Skin epidermis (tissue), 12 donors: ENCODE measurements around the gene SHROOM3.

ENCODE experiments used
- H3K27ac ChIP-seq, 21 experiments: fragments of 200-600 bp; sonication (generic) in 11 of 21; one replicate each; pipeline ENCODE4 v1.5.0; 2020; ENCODE audit warnings: mild to moderate bottlenecking in 3 of 21, inconsistent platforms in 2 of 21, moderate library complexity in 2 of 21
- H3K4me3 ChIP-seq, 7 experiments: fragments of 200-600 bp; sonication (generic) in 2 of 7; one replicate each; pipeline ENCODE4 v1.5.0; 2020; ENCODE audit warnings: inconsistent platforms in 2 of 7, mild to moderate bottlenecking in 2 of 7, moderate library complexity in 1 of 7

The SHROOM3 gene

GRCh38 chr4:76488888-76489685 lies 54.1 kb downstream of the SHROOM3 start:
- H3K27ac ChIP-seq: no peak overlapping the region
- no peak overlapping the region for H3K4me3 ChIP-seq

- no peak overlapping the region for H3K4me3 ChIP-seq
- no peak overlapping the region for H3K27ac ChIP-seq
These were observed 54.7 kb downstream of the SHROOM3 start for GRCh38 chr4:76489686-76490161.

- H3K4me3 ChIP-seq: no peak overlapping the region
- no peak overlapping the region for H3K27ac ChIP-seq
These were observed 57.0 kb downstream of the SHROOM3 start for GRCh38 chr4:76492055-76492454.

- Histone ChIP-seq H3K27ac (no peak overlapping the region), H3K4me3 (no peak overlapping the region)
These were observed 59.2 kb downstream of the SHROOM3 start for GRCh38 chr4:76494243-76494642.

GRCh38 chr4:76494871-76495590 lies 60.0 kb downstream of the SHROOM3 start:
- H3K4me3 ChIP-seq: no peak overlapping the region
- no peak overlapping the region for H3K27ac ChIP-seq

GRCh38 chr4:76498550-76498949 lies 63.5 kb downstream of the SHROOM3 start:
- H3K27ac ChIP-seq: no peak overlapping the region
- H3K4me3 ChIP-seq: no peak overlapping the region

- H3K4me3 ChIP-seq: no peak overlapping the region
- H3K27ac ChIP-seq: no peak overlapping the region
These were observed 64.4 kb downstream of the SHROOM3 start for GRCh38 chr4:76499461-76499860.

GRCh38 chr4:76502886-76503285 lies 67.9 kb downstream of the SHROOM3 start:
- Histone ChIP-seq H3K4me3 (no peak overlapping the region), H3K27ac (no peak overlapping the region)

GRCh38 chr4:76504613-76505465 lies 69.8 kb downstream of the SHROOM3 start:
- no peak overlapping the region for H3K27ac ChIP-seq
- no peak overlapping the region for H3K4me3 ChIP-seq

GRCh38 chr4:76511947-76512346 lies 76.9 kb downstream of the SHROOM3 start:
- Histone ChIP-seq H3K27ac (no peak overlapping the region), H3K4me3 (no peak overlapping the region)

GRCh38 chr4:76513482-76513881 lies 78.5 kb downstream of the SHROOM3 start:
- no peak overlapping the region for H3K4me3 ChIP-seq
- no peak overlapping the region for H3K27ac ChIP-seq

- no peak overlapping the region for H3K4me3 ChIP-seq
- no peak overlapping the region for H3K27ac ChIP-seq
These were observed 79.1 kb downstream of the SHROOM3 start for GRCh38 chr4:76514087-76514486.

GRCh38 chr4:76515975-76516843 lies 81.2 kb downstream of the SHROOM3 start:
- Histone ChIP-seq H3K4me3 (no peak overlapping the region), H3K27ac (no peak overlapping the region)

GRCh38 chr4:76518241-76518640 lies 83.2 kb downstream of the SHROOM3 start:
- no peak overlapping the region for H3K27ac ChIP-seq
- H3K4me3 ChIP-seq: no peak overlapping the region

GRCh38 chr4:76523593-76523992 lies 88.6 kb downstream of the SHROOM3 start:
- Histone ChIP-seq H3K4me3 (no peak overlapping the region), H3K27ac (no peak overlapping the region)

GRCh38 chr4:76525751-76526150 lies 90.7 kb downstream of the SHROOM3 start:
- Histone ChIP-seq H3K4me3 (no peak overlapping the region), H3K27ac (no peak overlapping the region)

- no peak overlapping the region for H3K27ac ChIP-seq
- no peak overlapping the region for H3K4me3 ChIP-seq
These were observed 91.6 kb downstream of the SHROOM3 start for GRCh38 chr4:76526585-76526990.

- Histone ChIP-seq H3K27ac (no peak overlapping the region), H3K4me3 (no peak overlapping the region)
These were observed 92.6 kb downstream of the SHROOM3 start for GRCh38 chr4:76527666-76528065.

- Histone ChIP-seq H3K27ac (no peak overlapping the region), H3K4me3 (no peak overlapping the region)
These were observed 96.6 kb downstream of the SHROOM3 start for GRCh38 chr4:76531597-76531996.
